TTC549 (cell line): Measurements from ENCODE around the gene KCNQ1OT1.

Experiments used
- FAIRE-seq: peaks from 2 replicates; lab custom pipeline; 2012; peaks lifted over from hg19 to GRCh38; lab: Jason Lieb, UNC

The KCNQ1OT1 gene

DNA sequence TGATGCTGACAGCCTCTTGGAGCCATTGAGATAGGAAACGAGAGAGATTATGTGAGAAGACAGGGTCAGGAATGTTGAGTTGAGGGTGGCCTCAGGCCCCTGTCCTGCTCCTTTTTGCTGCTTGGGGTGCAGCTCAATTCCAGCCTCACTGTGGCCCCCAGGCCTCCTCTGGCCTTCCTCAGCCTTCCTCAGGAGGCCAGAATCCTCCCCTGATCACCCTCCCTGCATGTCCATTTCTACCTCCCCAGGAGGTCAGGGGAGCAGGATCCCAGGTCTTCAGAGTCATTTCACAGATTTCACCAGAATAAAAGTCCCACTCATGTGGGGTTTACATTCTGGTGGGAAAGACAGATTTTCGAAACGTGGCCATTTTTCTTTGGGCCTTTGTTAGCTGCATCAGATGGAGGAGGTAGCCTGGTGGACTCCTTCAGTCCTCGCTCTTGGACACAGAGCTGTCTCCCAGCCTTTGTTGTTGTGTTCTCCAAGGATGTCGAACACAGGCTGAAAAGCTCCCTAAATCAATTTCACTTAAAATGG, 2.2 kb upstream of the KCNQ1OT1 start:
- FAIRE-seq: no peak

DNA sequence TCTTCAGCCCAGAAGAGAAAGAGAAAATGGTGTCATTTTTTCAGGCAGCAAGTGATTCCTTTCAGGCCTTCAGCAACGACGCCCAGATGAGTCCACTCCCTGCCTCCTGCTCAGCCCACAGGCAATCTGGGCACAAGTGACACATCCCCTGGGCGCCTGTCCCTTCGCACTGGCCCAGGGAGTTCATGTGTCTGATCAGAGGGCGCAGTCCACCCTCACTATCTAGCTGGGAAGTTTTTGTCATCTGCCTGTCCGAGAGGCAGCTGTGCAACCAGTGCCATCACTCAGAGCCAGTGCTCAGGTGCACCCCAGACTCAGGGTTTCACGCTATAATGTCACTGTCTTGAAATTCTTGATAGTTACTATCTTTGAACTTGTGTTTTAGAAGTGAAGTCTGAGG, 1.4 kb upstream of the KCNQ1OT1 start:
- no peak for FAIRE-seq

DNA sequence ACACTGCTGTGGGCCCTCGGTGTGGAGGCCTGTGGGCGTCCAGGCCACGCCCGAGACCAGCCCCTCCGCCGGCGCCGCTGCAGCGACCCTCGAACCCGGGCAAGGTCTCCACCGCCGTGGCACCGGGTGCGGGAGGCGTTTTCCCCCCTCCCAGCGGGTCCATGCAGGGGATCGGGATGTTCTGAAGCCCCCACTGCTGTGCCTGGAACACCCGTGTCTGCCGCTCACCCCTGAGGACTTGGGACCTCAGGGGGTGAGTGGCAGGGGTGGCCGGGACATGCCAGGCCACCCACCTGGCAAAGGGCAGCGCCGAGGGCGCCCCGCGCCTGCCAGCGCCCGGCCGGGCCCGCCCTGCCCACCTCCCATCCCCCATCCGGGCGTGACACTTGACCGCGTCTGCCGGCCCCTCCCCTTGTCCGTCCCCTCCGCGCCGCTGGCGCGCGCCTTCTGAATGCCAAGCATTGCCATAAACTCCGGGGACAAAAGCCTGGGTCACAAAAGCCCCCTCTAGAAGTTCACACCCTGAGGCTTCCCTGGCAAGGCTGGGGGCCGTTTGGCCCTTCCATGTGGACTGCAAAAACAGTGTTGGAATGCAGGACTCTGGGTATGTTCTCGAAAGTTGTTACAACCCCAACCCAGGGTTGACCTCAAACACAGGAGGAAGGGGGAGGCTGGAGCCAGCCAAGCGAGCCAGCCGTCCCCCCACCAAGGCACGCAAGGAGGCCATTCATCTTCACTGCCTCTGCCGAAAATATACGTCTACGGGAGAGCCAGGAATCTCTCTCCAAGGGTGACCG, 819 bp upstream of the KCNQ1OT1 start:
- no peak for FAIRE-seq

DNA sequence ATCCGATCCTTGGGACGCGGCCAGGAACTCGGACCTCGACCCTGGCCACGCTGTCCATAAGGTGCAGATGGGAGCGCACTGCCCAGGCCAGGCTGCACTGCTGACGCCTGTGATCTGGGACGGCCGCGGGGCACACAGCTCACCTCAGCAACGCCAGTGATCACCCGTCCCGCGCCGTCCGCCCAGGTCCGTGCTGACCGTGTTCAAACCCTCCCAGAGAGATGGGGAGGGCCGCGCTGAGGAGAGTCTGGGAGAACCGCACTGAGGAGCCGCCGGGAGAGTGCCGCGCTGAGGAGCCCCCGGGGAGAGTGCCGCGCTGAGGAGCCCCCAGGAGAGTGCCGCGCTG, 636 bp downstream of the KCNQ1OT1 start:
- no peak for FAIRE-seq

DNA sequence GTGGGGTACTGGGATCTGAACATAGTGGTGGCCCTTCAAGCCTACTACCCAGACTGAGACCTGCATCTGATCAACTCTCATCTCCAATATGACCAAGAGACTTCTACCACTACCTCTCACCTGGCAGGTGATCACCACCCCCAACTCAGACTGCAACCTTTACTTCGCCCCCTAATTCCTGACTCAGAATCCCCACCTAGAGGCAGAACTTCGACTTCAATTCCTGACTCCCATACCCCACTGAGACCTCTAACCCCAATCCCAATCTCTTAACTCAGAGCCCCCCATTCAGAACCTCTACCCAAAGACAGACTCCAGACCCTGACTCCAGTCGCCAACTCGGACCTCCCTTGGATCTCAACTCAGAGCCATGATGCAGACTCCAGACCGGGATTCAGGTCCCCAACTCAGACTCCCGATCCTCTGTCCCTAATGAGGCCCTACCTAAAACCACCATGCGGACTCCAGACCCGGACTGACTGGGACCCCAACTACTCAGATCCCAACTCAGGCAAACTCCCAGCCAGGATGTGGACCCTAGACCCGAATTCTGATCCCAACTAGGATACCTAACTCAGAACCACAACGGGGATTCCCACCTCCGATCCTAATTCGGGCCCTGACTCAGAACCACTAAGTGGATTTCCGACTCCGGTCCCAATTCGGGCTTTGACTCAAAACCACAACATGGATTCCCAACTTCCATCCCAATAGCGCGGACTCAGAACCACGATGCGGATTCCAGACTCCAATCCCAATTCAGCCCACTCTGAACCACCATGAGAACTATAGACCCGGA, 1.2 kb downstream of the KCNQ1OT1 start:
- no peak for FAIRE-seq

DNA sequence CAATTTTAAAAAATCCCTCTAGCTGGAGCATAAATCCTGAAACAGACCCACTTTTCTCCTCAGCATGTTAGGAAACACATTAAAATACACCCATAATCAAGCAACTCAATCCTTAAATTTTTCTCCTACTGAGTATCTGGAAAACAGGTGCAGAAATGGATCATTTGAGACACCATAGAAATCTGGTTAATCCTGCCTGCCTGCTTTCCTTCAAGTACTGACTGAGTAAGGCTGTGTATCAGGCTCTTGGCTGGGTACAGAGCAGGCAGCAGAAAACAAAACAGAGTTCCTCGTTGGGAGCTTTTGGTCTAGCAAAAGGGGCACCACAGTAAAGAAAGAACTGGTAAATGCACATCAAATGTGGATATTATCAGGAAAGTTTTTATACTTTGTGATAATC, 1.9 kb downstream of the KCNQ1OT1 start:
- FAIRE-seq: no peak

DNA sequence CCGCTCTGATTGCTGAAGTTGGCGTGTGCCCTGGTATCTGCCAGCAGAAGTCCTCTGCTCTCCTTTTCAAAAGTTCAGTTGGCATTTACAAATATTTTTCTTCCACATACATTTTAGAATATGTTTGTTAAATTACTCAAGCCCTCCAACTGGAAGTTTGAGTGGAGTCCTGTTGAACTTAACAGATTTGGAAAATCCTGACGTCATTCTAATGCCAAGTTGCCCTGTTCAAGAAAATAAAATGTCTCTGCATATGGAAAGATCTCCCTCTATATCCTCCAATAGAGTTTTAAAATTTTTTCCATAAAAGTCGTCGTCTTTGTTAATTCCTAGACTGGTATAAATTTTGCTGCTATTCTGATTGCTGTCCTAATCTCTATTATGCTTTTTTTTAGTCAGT, 3.3 kb downstream of the KCNQ1OT1 start:
- FAIRE-seq: no peak

DNA sequence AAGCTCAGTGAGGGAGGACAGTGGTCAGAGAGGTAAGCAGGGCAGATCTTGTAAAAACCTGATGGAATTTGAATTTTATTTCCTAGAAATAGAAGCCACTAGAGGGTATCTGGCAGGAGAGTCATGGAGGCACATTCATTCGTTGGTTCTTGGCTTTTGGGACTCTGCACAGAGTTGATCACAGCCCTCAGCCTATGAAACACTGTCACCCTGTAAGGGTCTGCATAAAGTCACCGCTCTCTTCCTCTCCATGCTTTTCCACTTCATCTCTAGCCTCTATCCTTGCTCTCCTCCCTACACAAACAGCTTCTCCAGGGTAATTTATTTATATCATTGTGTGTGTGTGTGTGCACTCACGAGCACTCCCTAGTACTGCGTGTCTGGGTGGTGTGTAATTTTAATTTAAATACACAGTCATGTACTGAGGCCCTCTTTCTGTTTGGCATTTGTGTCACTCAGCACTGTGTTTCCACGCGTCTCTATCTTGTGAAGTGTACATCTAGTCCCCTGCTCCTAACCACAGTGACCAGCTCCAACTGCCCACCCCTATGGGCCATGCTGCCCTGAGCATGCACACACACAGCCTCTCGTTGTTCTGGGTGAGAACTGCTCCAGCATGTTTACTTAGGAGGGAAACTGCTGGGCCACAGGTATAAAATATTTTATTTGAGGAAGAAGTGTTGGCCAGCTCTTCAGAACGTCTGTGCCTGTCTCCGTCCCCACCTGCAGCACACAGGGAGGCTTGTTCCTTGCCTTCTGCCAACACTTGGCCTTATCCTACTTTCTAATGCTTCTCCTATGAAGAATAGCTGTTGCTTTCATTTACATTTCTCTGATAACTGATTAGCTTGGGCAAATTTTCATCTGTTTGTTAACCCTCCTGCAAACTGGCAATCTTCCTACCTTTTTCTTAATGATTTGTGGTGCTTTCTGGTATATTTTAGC, 4.5 kb downstream of the KCNQ1OT1 start:
- no peak for FAIRE-seq

DNA sequence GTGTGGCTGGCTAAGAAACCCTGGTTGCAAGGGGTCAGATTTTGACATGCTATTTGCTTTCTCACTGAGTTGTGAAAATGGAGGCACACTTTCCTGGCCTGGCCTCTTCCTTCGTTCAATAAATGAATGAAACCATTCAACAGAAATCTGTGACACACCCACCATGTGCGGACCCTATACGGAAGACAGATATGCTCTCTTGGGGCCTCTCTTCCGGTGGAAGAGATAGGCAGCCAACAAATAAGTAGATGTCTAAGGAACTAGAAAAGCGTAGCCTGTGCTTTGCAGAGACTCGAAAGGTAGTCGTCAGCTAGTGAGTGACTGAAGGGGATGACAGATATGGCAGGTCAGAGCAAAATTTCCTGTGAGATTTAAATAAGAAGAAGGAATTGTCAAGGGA, 5.3 kb downstream of the KCNQ1OT1 start:
- FAIRE-seq: no peak

DNA sequence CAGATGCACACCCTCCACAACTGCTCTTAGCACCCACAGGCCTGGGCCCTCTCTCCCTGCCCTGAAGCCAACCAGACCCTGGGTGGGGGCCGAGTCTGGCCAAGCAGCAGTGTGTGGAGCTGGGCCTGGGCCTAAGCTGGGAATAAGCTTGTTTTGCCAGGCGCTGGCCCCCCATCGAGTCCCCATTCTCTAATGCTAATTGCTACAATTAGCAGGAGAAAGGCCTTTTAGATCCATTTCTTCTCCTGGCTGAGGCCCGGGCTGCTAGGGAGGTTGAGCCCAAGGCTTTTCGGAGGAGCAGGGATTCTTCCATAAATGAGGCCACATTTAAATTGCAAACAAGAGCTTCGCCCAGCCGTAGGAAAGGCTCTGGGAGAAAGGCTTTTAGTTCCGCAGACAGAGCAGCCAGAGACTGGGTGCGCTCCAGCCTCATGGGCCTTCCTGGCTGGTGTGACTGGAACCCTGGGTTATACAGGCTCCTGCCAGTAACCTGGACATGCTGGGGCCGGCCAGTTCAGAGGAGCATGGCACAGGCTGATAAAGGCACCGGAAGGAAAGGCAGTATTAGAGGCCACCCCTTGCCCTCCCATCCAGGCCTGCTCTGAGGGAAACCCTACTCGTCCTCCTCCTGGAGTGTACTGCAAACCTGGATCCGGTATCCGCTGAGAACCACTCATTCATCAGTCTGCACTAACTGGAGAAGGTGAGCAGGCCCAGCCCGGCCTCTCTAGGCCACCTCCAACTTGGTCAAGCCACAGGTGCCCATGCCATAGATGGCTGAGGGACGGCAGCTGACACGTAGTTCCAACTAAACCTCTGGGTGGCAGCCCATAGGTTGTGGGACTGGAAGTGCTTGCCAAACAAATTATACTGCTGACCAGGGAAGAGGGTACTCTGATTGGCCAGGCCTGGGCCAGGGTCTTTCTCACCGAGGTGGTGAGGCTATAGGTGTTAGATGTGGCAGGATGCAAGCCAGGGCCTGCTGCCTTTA, 6.2 kb downstream of the KCNQ1OT1 start:
- FAIRE-seq: no peak

DNA sequence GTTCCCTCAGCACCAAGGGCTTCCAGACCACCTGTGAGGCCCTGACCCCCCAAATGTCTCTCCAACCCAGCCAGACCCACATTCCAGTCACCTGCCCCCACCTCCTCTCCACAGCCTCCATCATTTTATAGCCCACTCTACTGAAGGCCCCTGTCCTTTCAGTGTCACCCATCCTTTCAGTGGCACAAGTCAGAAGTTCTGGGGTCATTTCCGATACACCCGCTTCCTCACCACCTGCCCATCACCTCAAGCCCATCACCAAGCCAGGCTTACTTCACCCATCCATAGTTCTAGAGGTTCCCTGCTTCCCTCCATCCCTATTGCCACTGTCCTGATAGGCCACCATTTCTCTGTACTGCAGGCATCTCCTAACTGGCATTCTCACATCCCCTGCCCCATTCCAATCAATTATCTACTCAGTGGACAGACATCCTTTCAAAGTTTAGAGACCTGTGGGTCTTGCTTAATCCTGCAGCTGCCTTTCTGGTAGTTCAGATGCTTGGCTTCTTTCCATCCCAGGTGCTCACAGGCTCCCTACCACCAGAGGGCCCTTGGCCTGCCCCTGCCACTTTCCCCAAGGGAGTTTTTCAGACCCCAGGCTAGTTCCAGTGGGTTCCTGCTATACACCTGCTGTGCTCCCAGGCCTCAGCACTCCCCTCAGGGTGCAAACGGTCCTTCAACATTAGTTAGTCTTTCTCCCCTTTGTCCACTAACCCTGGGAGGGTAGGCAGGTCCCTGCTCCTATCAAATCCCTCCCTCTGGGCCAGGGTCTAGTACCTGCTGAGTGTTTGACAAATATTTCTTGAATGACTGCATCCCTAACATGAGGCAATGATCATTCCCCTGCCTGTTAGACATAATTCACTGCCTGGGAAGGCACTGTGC, 7.6 kb downstream of the KCNQ1OT1 start:
- FAIRE-seq: no peak

DNA sequence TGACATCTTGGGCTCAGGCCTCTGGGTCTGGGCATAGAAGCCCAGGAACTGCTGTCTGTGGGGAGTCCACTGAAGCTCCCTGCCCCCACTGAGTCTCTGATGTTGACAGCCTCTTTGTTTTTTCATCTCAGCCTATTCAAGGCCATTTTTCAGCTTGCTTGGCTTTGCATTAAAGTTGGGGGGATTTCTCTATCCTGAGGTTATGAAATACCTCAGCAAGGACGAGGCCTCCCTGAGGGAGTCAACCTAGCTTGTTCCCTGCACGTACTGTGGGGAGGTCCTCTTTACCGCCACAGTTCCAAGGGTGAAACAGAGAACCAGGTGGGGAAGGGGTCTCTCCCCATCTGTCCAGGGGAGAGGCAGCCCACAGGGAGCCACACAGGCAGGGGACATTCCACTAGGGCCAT, 8.4 kb downstream of the KCNQ1OT1 start:
- FAIRE-seq: no peak

DNA sequence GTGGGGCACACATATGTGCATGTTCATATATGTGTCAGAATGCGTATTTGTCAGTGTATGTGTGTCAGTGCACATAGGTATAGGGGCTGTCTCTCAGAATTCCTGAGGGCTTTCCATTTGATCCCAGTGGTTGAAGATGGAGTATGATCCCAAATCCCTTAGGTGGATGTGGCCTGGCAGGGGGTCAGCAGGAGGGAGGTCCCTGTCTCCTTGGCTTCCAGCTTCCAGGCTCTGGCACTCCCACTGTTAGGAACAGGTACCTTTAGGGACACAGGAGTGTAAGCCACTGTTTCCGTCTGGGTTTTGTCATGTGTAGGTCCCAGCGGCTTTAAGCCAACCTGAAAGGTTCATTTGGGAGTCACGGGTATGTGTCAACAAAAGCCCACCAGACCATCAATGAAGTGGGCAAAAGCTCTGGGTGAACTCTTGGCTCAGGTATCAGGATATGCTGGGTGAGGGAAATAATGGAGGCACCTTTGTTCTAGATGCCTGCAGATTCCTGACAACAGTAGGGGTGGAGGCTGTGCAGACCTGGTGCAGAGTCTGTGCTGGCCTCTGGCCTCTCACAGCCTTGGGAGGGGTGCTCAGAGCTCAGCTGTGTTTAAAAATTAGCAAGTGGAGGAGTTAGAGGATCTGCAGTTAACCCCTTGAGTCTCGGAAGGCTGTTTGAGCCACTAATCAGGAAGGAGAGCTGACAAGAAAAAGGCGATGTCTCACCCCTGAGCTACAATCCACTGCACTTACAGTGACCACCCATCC, 9.0 kb downstream of the KCNQ1OT1 start:
- no peak for FAIRE-seq

DNA sequence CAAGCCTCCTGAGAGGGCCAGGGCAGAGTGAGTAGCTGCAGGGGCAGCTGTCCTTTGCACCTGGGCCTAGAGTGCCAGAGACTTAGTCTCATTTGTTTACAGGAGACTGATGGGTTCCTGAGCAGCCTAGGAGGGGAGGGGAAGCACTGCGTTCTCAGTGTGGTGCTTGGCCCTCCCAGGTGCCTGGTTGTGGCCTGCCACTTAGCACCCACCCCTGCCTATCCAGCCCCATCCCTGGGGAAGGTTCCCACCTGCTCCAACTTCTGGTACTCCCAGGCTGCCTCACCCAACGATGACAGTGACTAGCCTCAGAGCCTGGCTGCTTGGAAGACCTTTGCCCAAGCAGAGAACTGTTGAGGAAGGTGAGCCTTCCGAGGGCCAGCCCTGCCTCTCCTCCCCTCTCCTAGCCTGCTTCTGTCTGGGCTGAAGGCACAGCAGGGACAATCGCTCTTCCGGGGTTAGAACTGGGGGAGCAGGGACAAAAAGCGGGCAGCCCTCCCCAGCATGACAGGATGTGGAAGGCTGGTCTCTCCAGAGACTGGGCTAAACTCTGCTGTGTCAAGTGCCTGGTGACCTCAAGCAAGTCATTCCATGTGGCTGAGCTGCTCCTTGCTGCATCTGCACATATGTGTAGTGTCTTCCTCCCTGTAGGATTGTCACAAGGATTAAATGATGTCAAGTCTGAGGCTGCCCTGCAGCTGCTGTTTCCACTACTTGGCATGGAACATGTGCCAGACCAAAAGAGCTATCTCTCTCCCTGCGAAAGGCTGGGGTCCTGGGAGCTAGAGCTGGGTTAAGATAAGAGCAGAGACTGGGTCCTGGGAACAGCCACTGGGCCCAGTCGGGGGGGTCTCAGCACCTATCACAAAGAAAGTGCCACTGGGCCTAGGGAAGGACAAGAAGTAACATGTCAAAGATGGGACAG, 9.9 kb downstream of the KCNQ1OT1 start:
- FAIRE-seq: no peak

DNA sequence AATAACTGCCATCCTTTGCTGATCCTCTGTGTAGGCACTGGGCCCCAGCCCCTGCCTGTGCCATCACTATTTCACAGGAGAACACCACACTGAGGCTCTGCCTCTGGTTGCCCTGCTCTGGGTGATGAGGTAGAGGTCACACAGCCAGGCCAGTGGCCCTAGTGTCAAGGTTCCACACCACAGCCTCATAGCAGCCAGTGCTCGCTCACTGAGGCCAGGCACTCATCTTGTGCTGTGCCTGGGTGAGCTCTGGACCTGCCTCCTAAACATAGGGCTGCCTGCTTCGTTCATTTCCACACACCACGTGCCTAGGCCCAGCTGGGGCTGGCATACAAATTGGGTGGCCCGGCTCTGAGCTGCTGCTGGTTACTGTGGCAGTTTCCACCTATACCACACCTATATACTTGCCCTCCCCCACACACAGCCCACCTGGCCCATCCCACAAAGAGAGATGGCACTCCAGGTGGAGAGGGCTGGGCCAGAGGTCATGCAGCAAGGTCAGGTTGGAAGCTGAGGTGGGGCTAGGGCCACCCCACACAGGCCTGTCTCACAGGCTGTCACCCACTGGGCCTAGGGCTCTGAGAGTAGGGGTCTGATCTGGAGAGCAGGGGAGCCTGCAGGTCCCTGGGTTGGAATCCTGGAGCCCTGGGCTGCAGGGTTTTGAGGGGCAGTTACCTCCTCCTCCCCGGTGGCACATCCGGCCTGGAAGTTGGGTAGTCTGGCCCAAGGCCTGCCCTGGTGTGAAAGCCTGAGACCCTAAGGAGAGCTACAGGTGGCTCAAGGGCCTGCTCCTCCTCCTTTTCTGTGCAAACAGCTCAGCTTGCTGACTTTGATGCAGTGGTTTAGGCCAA, 11.2 kb downstream of the KCNQ1OT1 start:
- no peak for FAIRE-seq

DNA sequence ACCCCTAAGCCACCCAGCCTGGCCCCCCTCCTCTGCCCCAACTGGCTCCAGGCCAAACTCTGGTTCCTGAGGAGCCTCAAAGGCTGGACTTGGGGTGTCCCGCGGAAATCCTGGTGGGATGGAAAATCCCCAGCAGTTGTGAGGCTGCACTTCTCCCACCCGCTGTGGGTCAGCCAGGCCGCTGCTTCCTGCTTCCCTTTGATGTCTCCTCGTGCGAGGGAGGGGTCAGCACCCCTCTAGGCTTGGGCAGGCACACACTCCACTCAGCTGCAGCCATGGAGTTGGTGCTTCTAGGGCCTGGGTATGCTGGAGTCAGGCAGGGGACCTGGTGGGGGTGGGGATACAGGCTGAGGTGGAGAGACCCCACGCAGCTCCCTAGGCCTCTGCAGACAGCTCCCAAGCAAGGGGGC, 12.0 kb downstream of the KCNQ1OT1 start:
- FAIRE-seq: no peak

DNA sequence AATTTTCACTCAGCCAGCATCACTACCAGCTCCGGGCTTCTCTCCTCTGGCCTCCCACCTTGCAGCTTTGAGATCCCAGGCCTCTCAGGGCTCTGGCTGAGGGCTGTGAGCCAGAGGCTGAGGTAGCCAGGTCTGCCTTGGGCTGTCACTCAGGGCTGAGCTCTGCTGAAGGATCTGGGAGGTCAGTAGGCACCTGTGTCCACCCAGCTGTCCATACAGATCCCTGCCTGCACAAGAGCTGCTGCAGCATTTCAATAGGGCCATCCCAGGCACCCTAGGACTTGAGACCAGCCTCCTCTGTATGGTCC, 12.6 kb downstream of the KCNQ1OT1 start:
- FAIRE-seq: no peak
